ENCODE data around the gene EBI3. TPM values are rescaled to one million over a fixed set of nuclear protein-coding genes. Genes with fewer than 3 reads are reported as not detected.
A peak's percentile ranks its signal among the peaks of the same experiment; 100 is the strongest.
"Not testable (repeated sequence)": the region's sequence is repeated elsewhere in the genome, so short reads cannot be mapped to it uniquely, and the experiment has no call there.

Gene EBI3
- total RNA-seq, 1 experiment from 2014 or later: 0.11 TPM

DNA sequence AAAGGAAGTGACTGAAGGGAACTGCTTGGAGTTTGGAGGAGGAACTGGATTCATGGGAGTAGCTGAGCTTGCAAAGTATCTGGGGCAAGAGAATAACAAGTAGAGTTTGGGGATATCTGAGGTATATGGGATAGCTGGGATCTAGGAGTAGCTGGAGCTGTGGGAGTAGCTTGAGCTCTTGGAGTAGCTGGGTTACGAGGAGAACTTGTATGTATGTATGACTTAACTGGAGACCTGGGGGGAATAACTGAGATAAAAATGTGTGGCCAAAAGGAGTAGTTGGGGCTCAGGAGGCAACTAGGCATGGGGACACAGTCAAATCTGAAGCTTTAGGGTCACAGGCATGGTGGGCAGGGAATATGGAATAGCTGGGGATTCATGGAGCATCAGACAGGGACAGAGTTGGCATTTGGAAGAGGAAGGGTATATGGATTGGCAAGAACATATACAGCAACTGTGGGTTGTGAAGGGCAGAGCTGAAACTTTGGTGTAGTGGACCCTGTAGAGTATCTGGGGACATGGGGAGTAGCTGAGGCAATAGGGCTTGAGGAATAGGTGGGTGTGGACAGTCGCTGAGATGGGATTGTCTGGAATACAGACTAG is 28.3 kb upstream of the EBI3 start:
- DNase-seq (ENCODE audit: low read depth): no peak

DNA sequence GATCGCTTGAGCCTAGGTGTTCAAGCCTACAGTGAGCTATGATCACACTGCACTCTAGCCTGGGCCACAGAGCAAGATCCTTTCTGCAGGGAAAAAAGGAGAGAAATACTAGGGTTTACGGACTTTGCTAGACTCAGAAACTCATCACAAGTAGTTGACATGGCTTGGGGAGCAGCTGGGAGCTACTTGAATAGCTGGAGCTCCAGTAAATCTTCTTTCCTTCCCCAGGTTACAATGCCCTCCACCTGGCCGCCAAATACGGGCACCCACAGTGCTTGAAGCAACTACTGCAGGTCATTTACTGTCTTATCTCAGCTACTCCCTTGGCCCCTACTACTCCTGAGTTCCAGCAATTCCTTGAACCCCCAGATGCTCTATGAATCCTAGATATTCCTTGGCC is 27.5 kb upstream of the EBI3 start:
- no peak for DNase-seq (ENCODE audit: low read depth)

DNA sequence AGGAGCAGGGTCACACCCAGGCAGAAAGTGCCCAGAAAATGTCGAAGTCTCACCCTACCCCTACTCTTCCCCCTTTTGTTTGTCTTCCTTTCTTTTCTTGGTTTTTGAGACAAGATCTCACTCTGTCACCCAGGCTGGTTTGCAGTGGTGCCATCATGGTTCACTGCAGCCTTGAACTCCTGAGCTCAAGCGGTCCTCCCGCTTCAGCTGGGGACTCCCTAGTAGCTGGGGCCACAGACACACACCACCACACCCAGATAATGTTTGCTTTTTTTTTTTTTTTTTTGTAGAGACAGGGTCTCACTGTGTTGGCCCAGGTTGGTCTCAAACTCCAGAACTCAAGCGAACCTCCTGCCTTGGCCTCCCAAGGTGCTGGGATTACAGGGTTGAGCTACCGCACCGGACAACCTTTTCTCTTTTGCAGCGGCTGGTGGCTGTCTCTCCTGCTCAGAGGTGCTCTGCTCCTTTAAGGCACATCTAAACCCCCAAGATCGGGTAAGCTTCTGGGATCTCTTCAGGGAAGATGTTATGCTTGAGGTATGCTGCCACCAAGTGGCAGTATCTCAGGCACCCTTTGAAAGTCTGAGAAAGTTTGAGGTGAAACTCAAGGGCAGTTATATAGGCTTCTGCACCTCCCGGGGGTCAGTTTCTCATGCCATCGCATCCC is 22.4 kb upstream of the EBI3 start:
- peak; percentile 56 for DNase-seq (ENCODE audit: low read depth)

DNA sequence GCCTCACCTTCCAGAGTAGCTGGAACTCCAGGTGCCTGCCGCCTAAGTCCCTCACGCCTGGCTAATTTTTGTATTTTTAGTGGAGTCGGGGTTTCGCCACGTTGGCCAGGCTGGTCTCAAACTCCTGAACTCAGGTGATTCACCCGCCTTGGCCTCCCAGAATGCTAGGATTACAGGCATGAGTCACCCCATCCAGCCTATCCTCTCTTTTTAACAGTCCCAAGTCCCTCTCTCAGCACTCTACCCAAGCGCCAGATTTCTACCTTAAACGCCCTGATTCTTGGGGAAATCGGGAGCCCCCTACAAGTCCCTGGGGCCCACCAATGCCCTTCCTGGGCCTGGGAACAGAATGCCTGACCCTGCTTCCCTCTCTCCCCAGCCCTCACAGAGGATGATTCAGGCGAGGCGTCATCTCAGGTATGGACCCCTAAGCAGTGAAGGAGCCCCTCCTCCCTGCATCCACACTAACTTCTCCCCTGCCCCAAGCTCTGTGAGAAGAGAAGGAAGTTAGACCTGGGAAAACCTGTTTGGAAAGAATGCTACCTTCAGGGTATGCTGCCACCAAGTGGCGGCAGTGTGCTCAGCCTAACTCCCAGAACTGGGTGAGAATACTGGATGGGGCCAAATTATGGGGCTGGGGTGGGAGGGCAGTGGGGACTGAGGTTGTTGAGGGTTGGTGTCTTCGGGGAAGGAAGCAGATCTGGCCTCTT is 20.8 kb upstream of the EBI3 start:
- peak; percentile 37 for DNase-seq (ENCODE audit: low read depth)

DNA sequence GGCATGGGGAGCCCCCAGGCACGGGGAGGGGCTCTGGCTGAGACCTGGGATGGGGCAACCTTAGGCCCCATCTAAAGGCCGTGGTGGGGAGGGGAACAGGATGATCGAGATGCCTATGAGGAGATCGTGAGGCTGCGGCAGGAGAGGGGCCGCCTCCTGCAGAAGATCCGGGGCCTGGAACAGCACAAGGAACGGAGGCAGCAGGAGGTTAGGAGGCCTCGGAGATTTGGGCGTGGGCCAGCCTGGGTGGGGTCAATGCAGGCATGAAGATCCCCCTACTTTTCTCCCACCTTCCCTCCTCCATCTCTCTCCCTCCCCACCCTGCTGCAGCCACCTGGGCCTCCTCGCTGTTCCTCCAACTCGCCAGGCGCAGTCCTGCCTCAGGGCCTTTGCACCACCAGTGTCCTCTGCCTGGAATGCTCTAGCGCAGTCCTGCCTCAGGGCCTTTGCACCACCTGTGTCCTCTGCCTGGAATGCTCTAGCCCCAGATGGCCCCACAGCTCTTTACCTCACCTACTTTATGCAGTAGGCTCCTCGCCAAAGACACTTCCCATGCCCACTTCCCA is 19.1 kb upstream of the EBI3 start:
- DNase-seq (ENCODE audit: low read depth): no peak

DNA sequence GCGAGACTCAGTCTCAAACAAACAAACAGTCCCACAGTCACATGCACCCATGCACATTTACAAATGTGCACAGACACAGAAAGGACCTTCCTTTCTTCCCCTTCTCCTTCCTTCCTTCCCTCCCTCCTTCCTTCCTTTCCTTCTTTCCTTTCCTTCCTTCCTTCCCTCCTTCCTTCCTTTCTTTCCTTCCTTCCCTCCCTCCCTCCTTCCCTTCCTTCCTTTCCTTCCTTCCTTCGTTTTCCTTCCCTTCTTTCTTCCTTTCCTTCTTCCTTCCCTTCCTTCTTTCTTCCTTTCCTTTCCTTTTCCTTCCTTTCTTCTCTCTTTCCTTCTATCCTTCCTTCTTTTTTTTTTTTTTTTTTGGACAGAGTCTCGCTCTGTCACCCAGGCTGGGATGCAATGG is 16.2 kb upstream of the EBI3 start:
- DNase-seq (ENCODE audit: low read depth): no peak

DNA sequence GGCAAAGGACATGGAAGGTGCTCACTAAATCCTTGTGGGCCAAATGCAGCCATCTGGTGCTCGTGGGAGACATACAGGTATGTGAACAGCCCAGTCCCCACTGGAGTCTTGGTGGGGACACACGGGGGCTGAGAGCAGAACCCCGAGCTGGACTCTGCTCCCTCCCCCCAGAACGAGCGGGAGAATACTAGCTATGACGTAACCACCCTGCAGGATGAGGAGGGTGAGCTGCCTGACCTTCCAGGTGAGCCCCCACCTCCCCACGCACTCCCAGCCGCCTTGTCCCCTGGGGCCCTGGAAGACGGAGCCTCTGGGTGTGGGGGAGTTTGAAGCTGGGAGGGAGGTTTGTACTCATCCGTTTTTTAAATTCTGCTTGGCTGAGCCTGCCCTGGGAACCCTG is 13.5 kb upstream of the EBI3 start:
- DNase-seq (ENCODE audit: low read depth): no peak

DNA sequence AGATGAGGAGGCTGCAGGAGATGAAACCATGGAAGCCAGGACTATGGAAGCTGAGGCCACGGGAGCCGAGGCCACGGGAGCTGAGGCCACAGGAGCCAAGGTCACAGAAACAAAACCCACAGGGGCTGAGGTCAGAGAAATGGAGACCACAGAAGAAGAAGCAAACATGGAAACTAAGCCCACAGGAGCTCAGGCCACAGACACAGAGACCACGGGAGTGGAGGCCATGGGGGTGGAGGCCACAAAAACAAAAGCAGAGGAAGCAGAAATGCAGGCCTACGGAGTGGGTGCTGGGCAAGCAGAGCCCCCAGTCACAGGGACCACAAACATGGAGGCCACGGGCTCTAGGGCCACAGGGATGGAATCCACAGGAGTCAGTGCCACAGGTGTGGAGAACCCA is 12.5 kb upstream of the EBI3 start:
- no peak for DNase-seq (ENCODE audit: low read depth)

DNA sequence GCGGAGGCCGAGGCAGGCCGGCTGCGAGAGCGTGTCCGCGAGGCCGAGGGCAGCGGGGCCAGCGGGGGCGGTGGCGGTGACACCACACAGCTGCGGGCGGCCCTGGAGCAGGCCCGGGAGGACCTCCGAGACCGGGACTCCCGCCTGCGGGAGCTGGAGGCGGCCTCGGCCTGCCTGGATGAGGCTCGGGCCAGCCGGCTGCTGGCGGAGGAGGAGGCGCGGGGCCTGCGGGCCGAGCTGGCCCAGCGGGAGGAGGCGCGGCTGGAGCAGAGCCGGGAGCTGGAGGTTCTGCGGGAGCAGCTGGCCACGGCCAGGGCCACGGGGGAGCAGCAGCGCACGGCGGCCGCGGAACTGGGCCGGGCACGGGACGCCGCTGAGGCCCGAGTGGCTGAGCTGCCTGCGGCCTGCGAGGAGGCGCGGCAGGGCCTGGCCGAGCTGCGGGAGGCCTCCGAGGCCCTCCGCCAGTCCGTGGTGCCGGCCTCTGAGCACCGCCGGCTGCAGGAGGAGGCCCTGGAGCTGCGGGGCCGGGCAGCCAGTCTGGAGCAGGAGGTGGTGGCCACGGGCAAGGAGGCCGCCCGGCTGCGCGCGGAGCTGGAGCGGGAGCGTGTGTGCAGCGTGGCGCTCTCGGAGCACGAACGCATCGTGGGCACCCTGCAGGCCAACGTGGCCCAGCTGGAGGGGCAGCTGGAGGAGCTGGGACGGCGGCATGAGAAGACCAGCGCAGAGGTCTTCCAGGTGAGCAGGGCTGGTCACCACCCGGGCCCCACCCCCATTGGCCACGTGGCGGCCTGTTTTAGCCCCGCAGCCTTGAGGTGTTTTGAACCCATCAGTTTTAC is 11.7 kb upstream of the EBI3 start:
- DNase-seq (ENCODE audit: low read depth): no peak

DNA sequence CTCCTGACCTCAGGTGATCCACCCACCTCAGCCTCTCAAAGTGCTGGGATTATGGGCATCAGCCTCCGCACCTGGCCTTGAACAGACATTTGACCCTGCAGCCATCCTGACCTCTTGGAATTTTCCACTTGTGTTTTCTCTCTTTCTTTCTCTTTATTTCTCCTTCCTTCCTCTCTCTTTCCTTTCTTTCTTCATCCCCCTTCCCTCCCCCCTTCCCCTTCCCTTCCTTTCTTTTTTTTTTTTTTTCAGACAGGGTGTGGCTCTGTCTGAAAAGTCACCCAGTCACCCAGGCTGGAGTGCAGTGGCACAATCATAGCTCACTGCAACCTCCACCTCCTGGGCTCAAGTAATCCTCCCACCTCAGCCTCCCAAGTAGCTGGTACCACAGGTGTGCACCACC is 10.8 kb upstream of the EBI3 start:
- DNase-seq (ENCODE audit: low read depth): not testable (repeated sequence)

DNA sequence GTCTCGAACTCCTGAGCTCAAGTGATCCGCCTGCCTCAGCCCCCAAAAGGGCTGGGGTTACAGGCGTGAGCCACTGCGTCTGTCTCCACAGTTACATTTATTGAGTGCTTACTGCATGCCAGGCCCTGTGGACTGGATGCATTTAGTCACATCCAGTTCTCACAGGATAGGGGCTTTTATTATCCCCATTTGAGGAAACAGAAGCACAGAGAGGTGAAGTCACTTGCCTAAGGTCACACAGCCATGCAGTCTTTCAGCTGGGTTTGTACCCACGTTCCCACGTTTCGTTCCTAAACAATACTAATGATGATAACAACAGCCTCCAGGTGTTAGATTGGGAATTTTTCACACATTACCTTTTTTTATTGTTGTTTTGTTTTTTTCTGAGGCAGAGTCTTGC is 9.1 kb upstream of the EBI3 start:
- DNase-seq (ENCODE audit: low read depth): no peak

DNA sequence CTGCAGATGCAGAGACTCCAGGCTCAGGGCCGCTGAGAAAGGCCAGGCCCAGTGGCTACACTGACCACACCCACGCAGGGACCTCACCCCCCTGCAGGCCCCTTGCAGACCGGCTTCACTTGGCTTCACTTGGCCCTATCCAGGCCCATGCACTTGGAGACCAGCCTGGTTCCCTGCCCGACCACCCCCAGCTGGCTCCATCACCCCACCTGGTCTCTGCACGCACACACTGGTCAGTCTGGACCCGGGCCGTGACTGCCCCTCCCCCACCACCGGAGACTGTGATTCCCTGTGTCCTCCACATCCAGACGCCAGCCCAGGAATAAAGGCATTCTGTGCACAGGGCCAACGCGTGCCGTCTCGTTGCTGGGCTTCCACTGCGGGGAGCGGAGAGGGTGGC is 4.9 kb upstream of the EBI3 start:
- DNase-seq (ENCODE audit: low read depth): no peak

DNA sequence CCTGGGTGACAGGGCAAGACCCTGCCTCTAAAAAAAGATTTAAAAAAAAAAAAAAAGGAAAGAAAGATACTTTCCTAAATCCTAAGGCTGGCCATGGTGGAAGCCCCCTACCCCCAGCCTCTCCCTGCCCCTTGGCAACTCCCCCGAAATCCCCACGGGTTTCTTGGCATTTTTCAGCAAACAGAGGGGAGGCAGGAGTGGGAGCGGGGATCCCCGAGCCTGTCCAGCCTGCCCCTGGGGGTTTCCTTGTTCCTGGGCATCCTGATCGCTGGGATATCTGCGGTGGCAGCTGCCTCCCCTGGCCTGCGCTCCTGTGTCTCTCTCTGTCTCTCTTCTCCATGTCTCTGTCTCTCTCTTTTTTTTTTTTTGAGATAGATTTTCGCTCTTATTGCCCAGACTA is 3.4 kb upstream of the EBI3 start:
- no peak for DNase-seq (ENCODE audit: low read depth)

DNA sequence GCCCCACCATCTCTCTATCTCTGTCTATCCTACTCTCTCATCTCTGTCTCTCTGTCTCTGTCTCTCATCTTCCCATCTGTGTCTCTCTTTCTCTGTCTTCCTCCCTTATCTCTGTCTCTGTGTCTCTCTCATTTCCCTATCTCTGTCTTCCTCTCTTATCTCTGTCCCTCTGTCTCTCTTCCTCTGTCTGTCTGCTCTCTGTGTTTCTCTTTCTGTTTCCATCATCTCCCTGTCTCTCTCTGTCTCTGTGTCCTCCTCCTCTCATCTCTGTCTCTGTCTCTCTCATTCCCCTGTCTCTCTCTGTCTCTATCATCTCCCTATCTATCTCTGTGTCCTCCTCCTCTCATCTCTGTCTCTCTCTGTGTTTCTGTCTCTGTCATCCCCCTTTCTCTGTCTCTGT is 1.6 kb upstream of the EBI3 start:
- no peak for DNase-seq (ENCODE audit: low read depth)

DNA sequence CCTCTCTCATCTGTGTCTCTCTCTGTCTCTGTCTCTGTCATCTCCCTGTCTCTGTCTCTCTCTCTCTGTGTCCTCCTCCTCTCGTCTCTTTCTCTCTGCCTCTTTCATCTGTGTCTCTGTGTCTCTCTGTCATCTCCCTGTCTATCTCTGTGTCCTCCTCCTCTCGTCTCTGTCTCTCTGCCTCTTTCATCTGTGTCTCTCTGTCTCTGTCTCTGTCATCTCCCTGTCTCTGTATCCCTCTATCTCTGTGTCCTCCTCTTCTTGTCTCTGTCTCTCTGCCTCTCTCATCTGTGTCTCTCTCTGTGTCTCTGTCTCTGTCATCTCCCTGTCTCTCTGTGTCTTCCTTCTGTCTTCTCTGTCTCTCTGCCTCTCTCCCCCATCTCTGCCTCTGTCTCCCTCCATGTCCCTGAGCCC is 551 bp upstream of the EBI3 start:
- DNase-seq (ENCODE audit: low read depth): no peak

DNA sequence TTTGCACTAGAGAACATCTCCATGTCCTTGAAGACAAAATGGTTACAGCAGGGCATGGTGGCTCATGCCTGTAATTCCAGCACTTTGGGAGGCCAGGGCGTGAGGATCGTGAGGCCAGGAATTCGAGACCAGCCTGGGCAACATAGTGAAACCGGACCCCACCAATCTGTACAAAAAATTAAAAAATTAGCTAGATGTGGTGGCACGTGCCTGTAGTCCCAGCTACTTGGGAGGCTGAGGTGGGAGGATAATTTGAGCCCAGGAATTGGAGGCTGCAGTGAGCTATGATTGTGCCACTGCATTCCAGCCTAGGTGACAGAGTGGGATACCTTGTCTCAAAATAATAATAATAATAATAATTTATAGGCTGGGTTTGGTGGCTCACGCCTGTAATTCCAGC is 914 bp downstream of the EBI3 start:
- not testable (repeated sequence) for DNase-seq (ENCODE audit: low read depth)

DNA sequence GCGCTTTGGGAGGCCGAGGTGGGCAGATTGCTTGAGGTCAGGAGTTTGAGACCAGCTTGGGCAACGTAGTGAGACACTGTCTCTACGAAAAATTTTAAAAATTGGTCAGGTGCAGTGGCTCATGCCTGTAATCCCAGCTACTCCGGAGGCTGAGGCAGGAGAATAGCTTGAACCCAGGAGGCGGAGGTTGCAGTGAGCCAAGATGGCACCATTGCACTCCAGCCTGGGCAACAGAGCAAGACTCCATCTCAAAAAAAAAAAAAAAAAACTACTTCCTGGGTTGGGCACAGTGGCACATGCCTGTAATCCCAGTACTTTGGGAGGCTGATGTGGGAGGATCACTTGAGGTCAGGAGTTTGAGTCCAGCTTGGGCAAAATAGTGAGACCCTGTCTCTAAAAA is 2.2 kb downstream of the EBI3 start:
- DNase-seq (ENCODE audit: low read depth): not testable (repeated sequence)

DNA sequence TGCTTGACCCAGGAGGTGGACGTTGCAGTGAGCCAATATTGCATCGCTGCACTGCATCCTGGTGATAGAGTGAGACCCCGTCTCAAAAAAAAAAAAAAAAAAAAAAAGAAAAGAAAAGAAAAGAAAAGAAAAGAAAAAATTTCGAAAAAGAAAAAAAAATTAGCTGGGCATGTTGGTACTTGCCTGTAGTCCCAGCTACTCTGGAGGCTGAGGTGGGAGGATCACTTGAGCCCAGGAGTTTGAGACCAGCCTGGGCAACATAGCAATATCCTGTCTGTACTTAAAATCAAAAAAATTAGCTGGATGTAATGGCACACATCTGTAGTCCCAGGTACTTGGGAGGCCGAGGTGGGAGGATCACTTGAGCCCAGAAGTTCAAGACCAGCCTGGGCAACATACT is 2.8 kb downstream of the EBI3 start:
- not testable (repeated sequence) for DNase-seq (ENCODE audit: low read depth)

DNA sequence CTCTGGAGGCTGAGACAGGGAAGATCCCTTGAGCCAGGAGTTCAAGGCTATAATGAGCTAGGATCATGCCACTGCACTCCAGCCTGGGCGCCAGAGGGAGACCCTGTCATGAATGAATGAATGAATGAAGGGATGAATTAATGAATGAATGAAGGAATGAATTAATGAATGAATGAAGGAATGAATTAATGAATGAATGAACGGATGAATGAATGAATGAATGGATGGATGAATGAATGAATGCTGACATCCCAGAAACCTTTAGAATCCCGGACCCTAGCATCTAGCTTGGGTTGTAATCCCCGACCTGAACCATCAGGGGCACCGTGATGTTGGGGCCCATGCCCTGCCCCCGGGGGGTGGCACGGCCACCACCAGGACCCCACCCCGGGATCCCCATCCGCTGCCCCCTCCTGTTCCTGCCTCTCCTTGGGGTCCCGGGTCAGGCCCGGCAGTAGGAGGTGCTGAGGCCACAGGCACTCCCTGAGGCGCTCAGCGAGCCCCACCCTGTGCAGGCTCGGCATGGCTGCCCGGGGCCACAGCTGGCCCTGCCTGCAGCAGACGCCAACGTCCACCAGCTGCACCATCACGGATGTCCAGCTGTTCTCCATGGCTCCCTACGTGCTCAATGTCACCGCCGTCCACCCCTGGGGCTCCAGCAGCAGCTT is 3.4 kb downstream of the EBI3 start:
- DNase-seq (ENCODE audit: low read depth): peak; percentile 37

DNA sequence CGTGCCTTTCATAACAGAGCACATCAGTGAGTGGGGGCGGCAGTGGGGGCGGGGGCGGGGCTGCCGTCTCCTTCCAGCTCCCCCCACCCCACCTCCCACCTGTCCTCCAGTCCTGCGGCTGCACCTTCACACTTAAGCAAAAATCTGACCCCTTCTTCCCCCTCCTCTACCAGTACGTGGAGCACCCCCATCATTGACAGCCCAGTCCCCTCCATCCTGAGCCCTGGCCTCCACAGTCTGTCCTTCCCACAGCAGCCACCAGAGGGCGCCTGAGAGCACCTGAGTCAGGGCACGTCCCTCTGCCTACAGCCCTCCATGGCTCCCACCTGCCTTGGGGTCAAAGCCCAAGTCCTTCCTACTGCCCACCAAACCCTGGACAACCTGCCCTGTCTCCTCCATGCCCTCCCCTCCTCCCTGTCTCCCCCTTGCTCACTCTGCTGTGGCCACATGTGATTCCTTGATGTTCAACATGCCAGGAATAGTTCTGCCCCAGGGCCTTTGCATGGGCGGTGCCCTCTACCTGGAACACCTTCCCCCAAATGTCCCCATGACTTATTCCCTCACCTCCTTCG is 4.0 kb downstream of the EBI3 start:
- DNase-seq (ENCODE audit: low read depth): peak; percentile 44
